Measurements from ENCODE around the gene SFXN3. TPM values are rescaled to one million over a fixed set of nuclear protein-coding genes. Genes with fewer than 3 reads are reported as not detected.

Gene SFXN3
- polyA plus RNA-seq, 3 donors: 21.3 to 152 (median 24.2) TPM

DNA sequence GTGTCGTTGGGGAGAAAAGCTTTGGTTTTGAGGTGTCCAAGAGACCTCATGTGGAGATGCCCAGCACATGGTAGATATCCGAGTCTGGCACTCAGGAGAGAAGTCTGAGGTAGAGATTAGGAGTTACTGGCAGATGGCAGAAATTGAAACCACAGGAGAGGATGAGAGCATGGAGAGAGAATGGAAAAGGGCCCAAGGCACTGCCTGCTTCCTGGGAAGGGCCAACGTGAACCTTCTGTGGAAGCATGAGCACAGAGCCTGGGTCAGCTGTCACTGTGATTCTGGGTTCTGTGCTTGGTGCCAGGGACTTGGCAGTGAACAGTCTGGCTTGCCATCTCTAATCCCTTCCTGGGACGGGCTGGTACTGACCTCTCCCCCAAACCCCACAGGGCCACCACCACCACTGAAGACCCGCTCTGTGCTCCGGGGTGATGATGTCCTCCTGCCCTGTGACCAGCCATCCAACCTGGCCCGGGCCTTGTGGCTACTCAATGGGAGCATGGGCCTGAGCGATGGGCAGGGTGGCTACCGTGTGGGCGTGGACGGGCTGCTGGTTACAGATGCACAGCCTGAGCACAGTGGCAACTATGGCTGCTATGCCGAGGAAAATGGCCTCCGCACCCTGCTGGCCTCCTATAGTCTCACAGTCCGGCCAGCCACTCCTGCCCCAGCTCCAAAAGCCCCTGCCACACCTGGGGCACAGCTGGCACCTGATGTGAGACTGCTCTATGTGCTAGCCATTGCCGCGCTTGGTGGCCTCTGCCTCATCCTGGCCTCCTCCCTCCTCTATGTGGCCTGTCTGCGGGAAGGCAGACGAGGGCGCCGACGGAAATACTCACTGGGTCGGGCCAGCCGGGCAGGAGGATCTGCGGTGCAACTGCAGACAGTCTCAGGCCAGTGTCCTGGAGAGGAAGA, 47.9 kb upstream of the SFXN3 start:
- Histone ChIP-seq H3K27me3 (ENCODE audit: control insufficient read depth in 2 of 2, insufficient read depth in 2 of 2, low read length in 2 of 2) (no peaks in the 10 kb centered on the region), H3K9ac (ENCODE audit: insufficient read depth, low read length, poor library complexity, severe bottlenecking) (no peak overlapping the region), H3K4me2 (replicated peaks; ENCODE audit: extremely low read depth, low read length, poor library complexity, severe bottlenecking) (no peak overlapping the region), H3K4me1 (ENCODE audit: control insufficient read depth in 1 of 2, insufficient read depth in 2 of 2, low read length in 2 of 2) (peaks cover 16 to 20% of the 10 kb centered on the region in 2 donors), H3K9me3 (replicated peaks in 1 of 2; ENCODE audit: control insufficient read depth in 1 of 2, insufficient read depth in 1 of 2, low read length in 2 of 2) (no peaks in the 10 kb centered on the region), H3K79me2 (ENCODE audit: insufficient read depth, low read length) (peaks cover 18% of the 10 kb centered on the region), H4K20me1 (ENCODE audit: insufficient read depth, low read length) (no peaks in the 10 kb centered on the region), H3K27ac (ENCODE audit: low read depth in 1 of 2, low read length in 2 of 2) (no peak overlapping the region), H3K36me3 (replicated peaks in 1 of 2; ENCODE audit: control insufficient read depth in 1 of 2, insufficient read depth in 2 of 2, low read length in 2 of 2) (peaks cover 13 to 54% of the 10 kb centered on the region in 2 donors), H2AFZ (ENCODE audit: insufficient read depth, low read depth, low read length, poor library complexity, severe bottlenecking) (no peak overlapping the region), H3K4me3 (replicated peaks in 1 of 3; ENCODE audit: low read depth in 2 of 3, low read length in 3 of 3) (no peak overlapping the region)
- no peak overlapping the region for H3K4me3 Mint-ChIP-seq
- H3K9me3 Mint-ChIP-seq: peaks cover 0 to 6% (median 3%) of the 10 kb centered on the region in 7 donors
- TF ChIP-seq, protein P1, sequence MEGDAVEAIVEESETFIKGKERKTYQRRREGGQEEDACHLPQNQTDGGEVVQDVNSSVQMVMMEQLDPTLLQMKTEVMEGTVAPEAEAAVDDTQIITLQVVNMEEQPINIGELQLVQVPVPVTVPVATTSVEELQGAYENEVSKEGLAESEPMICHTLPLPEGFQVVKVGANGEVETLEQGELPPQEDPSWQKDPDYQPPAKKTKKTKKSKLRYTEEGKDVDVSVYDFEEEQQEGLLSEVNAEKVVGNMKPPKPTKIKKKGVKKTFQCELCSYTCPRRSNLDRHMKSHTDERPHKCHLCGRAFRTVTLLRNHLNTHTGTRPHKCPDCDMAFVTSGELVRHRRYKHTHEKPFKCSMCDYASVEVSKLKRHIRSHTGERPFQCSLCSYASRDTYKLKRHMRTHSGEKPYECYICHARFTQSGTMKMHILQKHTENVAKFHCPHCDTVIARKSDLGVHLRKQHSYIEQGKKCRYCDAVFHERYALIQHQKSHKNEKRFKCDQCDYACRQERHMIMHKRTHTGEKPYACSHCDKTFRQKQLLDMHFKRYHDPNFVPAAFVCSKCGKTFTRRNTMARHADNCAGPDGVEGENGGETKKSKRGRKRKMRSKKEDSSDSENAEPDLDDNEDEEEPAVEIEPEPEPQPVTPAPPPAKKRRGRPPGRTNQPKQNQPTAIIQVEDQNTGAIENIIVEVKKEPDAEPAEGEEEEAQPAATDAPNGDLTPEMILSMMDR (IDR thresholded peaks at IDR 0.05): no peak
- H3K36me3 Mint-ChIP-seq: peaks cover 44 to 46% of the 10 kb centered on the region in 2 donors
- no peak for DNase-seq
- H3K27me3 Mint-ChIP-seq (ENCODE audit: low read depth in 3 of 3): peaks cover 0 to 2% (median 2%) of the 10 kb centered on the region in 3 donors
- no peak overlapping the region for H3K27ac Mint-ChIP-seq
- peaks cover 19% of the 10 kb centered on the region for H3K4me1 Mint-ChIP-seq
- 98% methylated on average over 21 of the region's 24 CpGs for WGBS (ENCODE audit: insufficient coverage)
- intact Hi-C loops (cut with micrococcal nuclease): loop anchor here in 1 of 2 donors (10.0 kb wide), 1 partner anchor 68 kb away; the partner anchor contains the start of gene SLF2

DNA sequence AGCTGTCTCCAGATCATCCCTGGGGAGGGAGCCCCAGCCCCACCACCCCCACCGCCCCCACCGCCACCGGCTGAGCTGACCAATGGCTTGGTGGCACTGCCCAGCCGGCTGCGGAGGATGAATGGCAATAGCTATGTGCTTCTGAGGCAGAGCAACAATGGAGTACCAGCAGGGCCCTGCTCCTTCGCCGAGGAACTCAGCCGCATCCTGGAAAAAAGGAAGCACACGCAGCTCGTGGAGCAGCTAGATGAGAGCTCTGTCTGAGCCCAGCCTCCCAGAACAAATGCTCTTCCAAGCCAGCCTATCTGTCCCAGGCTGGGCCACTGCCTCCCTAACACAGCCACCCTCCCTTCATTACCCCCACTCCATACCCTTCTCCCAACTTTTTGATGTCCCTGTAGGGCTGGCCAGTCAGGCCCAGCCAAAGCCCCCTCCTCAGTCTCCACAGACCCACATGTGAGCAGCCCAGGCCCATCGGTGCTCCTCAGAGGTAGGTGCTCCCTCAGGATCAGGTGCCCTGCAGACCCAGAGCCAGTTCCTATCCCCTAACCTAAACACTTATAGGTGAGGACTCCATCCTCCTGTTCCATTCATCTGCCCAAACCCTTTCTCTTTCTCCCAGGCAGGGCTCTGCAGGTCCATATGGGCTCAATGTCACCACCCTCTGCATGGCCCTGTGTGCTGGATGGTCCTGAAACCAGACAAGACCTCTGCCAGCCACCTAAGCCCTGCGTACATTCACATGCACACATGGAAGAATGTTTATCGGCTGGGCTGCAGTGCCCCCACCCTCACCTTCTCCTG, 47.0 kb upstream of the SFXN3 start:
- Mint-ChIP-seq H3K27ac (peak overlapping the region in 1 of 7 donors; percentile 43), H3K27me3 (ENCODE audit: low read depth in 3 of 3) (peaks cover 0 to 2% (median 0%) of the 10 kb centered on the region in 3 donors), H3K9me3 (peaks cover 0 to 6% (median 4%) of the 10 kb centered on the region in 7 donors), H3K4me1 (peaks cover 24% of the 10 kb centered on the region), H3K36me3 (peaks cover 40 to 43% of the 10 kb centered on the region in 2 donors), H3K4me3 (no peak overlapping the region)
- peaks cover 26% of the 10 kb centered on the region for H3K79me2 ChIP-seq (ENCODE audit: insufficient read depth, low read length)
- no peak overlapping the region for H3K9ac ChIP-seq (ENCODE audit: insufficient read depth, low read length, poor library complexity, severe bottlenecking)
- TF ChIP-seq, protein P1 (IDR thresholded peaks at IDR 0.05): no peak
- peaks cover 13 to 54% of the 10 kb centered on the region in 2 donors for H3K36me3 ChIP-seq (replicated peaks in 1 of 2; ENCODE audit: control insufficient read depth in 1 of 2, insufficient read depth in 2 of 2, low read length in 2 of 2)
- DNase-seq: no peak
- H4K20me1 ChIP-seq (ENCODE audit: insufficient read depth, low read length): no peaks in the 10 kb centered on the region
- 91% methylated on average over 8 of the region's 13 CpGs for WGBS (ENCODE audit: insufficient coverage)
- no peak overlapping the region for H2AFZ ChIP-seq (ENCODE audit: insufficient read depth, low read depth, low read length, poor library complexity, severe bottlenecking)
- intact Hi-C loops (cut with micrococcal nuclease): loop anchor here in 1 of 2 donors (10.0 kb wide), 1 partner anchor 69 kb away; the partner anchor contains the start of gene SLF2
- no peak overlapping the region for H3K4me3 ChIP-seq (replicated peaks in 1 of 3; ENCODE audit: low read depth in 2 of 3, low read length in 3 of 3)
- H3K9me3 ChIP-seq (replicated peaks in 1 of 2; ENCODE audit: control insufficient read depth in 1 of 2, insufficient read depth in 1 of 2, low read length in 2 of 2): no peaks in the 10 kb centered on the region
- no peaks in the 10 kb centered on the region for H3K27me3 ChIP-seq (ENCODE audit: control insufficient read depth in 2 of 2, insufficient read depth in 2 of 2, low read length in 2 of 2)
- no peak overlapping the region for H3K27ac ChIP-seq (ENCODE audit: low read depth in 1 of 2, low read length in 2 of 2)
- peaks cover 16 to 24% of the 10 kb centered on the region in 2 donors for H3K4me1 ChIP-seq (ENCODE audit: control insufficient read depth in 1 of 2, insufficient read depth in 2 of 2, low read length in 2 of 2)
- H3K4me2 ChIP-seq (replicated peaks; ENCODE audit: extremely low read depth, low read length, poor library complexity, severe bottlenecking): no peak overlapping the region
